Measurements from ENCODE around the gene GPANK1. TPM values are rescaled to one million over a fixed set of nuclear protein-coding genes. Genes with fewer than 3 reads are reported as not detected.

The GPANK1 gene
- total RNA-seq, 1 donor from 2014 or later = 10.0 TPM

DNA sequence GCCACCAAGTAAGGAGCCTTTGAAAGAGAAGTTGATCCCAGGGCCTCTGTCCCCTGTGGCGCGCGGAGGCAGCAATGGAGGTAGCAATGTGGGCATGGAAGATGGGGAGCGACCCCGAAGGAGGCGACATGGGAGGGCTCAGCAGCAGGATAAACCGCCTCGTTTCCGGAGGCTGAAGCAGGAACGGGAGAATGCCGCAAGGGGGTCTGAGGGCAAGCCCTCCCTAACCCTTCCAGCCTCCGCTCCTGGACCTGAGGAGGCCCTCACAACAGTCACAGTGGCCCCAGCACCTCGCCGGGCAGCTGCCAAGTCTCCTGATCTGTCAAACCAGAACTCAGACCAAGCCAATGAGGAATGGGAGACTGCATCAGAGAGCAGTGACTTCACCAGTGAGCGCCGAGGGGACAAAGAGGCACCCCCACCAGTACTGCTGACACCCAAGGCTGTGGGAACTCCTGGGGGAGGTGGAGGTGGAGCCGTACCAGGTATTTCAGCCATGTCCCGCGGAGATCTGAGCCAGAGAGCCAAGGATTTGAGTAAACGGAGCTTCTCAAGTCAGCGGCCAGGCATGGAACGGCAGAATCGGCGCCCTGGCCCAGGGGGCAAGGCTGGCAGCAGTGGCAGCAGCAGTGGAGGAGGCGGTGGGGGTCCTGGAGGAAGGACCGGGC is 32.4 kb downstream of the GPANK1 start:
- peaks cover 73% of the 10 kb centered on the region for H3K36me3 ChIP-seq (ENCODE audit: control insufficient read depth, insufficient read depth, low read length)
- no peak for DNase-seq (ENCODE audit: low read depth)
- TF ChIP-seq CTCF (IDR thresholded peaks at IDR 0.05; ENCODE audit: insufficient read depth, low read length, severe bottlenecking) = no peak
- H3K27me3 ChIP-seq (ENCODE audit: control insufficient read depth, insufficient read depth, low read length) = no peaks in the 10 kb centered on the region
- H3K4me3 ChIP-seq (ENCODE audit: low read depth, low read length) = no peak overlapping the region
- no peak for FAIRE-seq

DNA sequence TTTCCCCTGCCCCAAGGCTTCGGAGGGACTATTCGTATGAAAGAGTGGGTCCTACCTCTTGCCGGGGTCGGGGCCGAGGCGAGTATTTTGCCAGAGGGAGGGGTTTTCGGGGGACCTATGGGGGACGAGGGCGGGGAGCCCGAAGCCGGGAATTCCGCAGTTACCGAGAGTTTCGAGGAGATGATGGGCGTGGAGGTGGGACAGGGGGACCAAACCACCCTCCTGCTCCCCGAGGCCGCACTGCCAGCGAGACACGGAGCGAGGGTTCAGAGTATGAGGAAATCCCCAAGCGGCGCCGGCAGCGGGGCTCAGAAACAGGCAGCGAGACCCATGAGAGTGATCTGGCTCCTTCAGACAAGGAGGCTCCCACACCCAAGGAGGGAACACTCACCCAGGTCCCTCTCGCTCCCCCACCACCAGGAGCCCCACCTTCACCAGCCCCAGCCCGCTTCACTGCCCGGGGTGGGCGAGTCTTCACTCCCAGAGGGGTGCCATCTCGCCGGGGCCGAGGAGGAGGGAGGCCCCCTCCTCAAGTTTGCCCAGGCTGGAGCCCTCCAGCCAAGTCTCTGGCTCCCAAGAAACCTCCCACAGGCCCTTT is 33.0 kb downstream of the GPANK1 start:
- H3K36me3 ChIP-seq (ENCODE audit: control insufficient read depth, insufficient read depth, low read length) = peaks cover 73% of the 10 kb centered on the region
- no peaks in the 10 kb centered on the region for H3K27me3 ChIP-seq (ENCODE audit: control insufficient read depth, insufficient read depth, low read length)
- FAIRE-seq = no peak
- no peak overlapping the region for H3K4me3 ChIP-seq (ENCODE audit: low read depth, low read length)
- no peak for DNase-seq (ENCODE audit: low read depth)
- TF ChIP-seq CTCF (IDR thresholded peaks at IDR 0.05; ENCODE audit: insufficient read depth, low read length, severe bottlenecking) = no peak

DNA sequence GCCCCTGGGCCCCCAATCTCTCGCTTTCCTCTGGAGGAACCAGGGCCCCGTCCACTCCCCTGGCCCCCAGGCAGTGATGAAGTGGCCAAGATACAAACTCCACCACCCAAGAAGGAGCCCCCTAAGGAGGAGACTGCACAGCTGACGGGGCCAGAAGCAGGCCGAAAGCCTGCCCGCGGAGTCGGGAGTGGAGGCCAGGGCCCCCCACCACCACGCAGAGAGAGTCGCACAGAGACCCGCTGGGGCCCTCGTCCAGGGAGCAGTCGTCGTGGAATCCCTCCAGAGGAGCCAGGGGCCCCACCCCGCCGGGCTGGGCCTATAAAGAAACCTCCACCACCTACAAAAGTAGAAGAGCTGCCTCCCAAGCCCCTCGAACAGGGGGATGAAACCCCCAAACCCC is 33.6 kb downstream of the GPANK1 start:
- FAIRE-seq (no peak), DNase-seq (ENCODE audit: low read depth) (no peak)
- TF ChIP-seq CTCF (IDR thresholded peaks at IDR 0.05; ENCODE audit: insufficient read depth, low read length, severe bottlenecking) = no peak
- peaks cover 73% of the 10 kb centered on the region for H3K36me3 ChIP-seq (ENCODE audit: control insufficient read depth, insufficient read depth, low read length)
- no peak overlapping the region for H3K4me3 ChIP-seq (ENCODE audit: low read depth, low read length)
- H3K27me3 ChIP-seq (ENCODE audit: control insufficient read depth, insufficient read depth, low read length) = no peaks in the 10 kb centered on the region

- no peak for DNase-seq (ENCODE audit: low read depth)
- H3K4me3 ChIP-seq (ENCODE audit: low read depth, low read length) = no peak overlapping the region
- no peaks in the 10 kb centered on the region for H3K27me3 ChIP-seq (ENCODE audit: control insufficient read depth, insufficient read depth, low read length)
- peaks cover 74% of the 10 kb centered on the region for H3K36me3 ChIP-seq (ENCODE audit: control insufficient read depth, insufficient read depth, low read length)
- no peak for FAIRE-seq
- TF ChIP-seq CTCF (IDR thresholded peaks at IDR 0.05; ENCODE audit: insufficient read depth, low read length, severe bottlenecking) = no peak
Observed at GRCh38 chr6:31630177-31630934, 34.4 kb downstream of the GPANK1 start.

DNA sequence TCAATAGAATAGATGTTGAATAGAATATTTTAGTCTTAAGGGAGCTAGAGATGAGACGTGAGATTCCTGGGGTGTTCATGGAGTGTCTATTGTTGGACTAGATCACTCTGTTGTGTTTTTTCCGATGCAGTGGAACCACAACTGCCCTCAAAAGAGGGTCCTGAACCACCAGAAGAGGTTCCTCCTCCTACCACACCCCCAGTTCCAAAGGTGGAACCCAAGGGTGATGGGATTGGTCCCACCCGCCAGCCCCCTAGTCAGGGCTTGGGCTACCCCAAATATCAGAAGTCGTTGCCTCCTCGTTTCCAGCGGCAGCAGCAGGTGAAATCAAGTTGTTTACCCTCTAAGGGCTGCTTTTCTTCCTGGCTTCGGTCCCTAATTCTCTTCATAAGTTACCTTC is 35.8 kb downstream of the GPANK1 start:
- H3K36me3 ChIP-seq (ENCODE audit: control insufficient read depth, insufficient read depth, low read length) = peaks cover 70% of the 10 kb centered on the region
- no peak for TF ChIP-seq CTCF (IDR thresholded peaks at IDR 0.05; ENCODE audit: insufficient read depth, low read length, severe bottlenecking)
- no peaks in the 10 kb centered on the region for H3K27me3 ChIP-seq (ENCODE audit: control insufficient read depth, insufficient read depth, low read length)
- FAIRE-seq (no peak), DNase-seq (ENCODE audit: low read depth) (no peak)
- no peak overlapping the region for H3K4me3 ChIP-seq (ENCODE audit: low read depth, low read length)
